ENCODE results near the gene PRSS27.

The PRSS27 gene

DNA sequence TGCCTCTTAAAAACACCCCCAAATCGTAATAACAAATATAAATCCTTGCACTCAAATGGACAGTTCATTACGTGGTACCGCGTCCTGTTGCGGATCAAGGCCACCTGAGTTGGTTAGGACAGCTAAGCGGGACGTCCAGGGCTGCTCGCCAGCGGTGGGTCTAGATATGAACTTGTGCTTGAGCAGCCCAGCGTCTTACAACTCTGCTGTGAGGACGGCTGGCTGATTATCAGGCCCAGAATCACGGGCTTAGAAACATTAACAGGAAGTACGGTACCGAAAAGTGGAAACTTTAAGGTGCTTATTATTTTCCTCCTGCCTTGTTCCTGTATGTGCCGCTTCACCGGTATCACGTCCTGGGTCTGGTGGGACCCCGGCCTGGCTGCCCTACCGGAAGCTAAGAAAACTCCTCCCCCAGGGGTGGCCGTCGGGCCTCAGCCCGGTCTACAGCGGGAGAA, 31.6 kb upstream of the PRSS27 start:
- DNase-seq (ENCODE audit: low read depth): no peak

- DNase-seq (ENCODE audit: low read depth): no peak
These were observed 29.9 kb upstream of the PRSS27 start for GRCh38 chr16:2749936-2750335.

DNA sequence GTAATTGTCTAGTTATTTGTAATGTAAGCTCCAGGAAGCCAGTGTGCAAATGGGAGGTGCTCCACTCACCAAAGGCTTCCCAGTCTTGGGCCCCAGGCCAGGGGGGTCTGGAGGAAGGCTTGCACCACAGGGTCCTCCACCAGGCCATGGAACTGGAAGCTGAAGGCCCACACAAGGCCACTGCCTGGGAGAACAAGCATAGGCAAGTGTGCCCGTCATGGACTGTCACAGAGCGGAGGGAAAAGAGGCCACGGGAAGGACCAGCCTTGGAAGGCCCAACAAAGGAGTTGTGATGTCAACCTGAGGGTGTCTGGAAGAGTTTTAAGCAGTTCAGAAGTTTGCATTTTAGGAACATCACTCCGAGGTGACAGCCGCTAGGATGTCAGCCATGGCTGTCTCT, 29.5 kb upstream of the PRSS27 start:
- DNase-seq (ENCODE audit: low read depth): no peak

- no peak for DNase-seq (ENCODE audit: low read depth)
These were observed 28.9 kb upstream of the PRSS27 start for GRCh38 chr16:2748757-2749455.

GRCh38 chr16:2745961-2746360, 25.9 kb upstream of the PRSS27 start:
- DNase-seq (ENCODE audit: low read depth): no peak

- no peak for DNase-seq (ENCODE audit: low read depth)
These were observed 25.3 kb upstream of the PRSS27 start for GRCh38 chr16:2745116-2745890.

GRCh38 chr16:2744711-2745110, 24.7 kb upstream of the PRSS27 start:
- DNase-seq (ENCODE audit: low read depth): no peak

DNA sequence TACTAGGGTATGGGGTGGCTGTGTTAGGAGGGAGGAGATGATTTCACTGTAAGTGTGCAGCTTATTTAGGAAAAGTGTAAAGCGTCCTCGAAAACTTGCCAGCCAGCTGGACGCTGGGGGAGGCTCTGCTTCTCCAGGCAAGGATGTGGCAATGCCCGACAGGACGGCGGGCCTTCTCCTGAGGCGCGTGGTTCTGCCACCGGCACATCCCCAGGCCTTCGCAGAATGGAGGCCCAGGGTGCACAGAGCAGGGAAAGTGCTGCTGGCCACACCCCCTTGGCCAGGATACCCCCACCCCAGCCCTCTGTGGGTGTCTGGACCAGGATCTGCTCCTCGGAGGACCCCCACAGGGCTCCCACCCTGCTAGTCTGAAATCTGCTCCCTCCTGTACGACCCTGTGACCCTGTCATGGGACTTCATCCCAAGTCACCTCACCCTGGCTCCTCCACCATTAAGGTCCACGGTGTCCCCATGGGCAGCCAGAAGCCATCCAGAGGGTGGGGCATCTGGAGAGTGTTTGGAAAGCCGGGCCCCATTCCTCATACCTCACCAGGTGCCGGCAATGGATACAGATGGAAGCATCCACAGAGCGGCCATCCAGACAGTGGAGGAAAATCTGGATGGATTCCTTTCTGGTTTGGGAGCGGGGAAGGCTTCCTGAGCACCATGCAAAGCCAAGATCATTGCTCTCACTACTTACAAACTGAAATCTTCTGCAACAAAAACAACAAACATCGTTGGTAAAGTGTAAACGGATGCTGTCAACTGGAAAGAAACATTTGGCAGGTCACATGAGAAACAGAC, 23.2 kb upstream of the PRSS27 start:
- no peak for DNase-seq (ENCODE audit: low read depth)

DNA sequence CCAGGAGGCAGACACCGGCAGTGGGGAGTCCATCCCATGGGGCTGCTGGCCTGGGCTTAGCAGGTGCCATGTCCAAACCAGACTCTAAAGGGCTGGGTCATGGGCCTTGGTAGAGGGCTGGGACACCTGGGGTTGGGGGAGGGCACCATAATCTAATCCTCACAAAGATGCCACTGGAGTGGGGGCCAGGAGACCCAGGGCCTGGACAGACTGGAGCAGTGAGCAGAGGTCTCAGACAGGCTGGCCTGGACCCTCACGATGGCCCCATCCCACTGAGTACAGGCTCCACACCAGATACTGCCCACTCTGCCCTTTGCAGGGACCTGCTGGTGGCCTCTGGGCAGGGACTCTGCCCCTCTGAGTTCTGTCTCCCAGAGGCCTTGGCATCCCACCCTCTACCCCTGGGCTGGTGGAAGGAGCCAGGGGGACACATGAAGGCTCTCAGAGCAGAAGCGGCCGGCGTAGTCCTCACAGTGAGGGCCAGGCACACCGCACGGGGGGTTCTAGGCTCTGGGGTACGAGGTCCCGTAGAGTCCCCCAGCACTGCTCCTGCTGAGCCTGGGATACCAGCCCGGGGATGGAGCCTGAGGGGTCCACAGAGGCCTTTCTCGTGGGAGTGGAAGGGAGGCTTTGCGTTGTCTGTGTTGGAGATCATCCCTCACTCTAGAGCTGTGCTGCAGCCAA, 22.4 kb upstream of the PRSS27 start:
- no peak for DNase-seq (ENCODE audit: low read depth)

DNA sequence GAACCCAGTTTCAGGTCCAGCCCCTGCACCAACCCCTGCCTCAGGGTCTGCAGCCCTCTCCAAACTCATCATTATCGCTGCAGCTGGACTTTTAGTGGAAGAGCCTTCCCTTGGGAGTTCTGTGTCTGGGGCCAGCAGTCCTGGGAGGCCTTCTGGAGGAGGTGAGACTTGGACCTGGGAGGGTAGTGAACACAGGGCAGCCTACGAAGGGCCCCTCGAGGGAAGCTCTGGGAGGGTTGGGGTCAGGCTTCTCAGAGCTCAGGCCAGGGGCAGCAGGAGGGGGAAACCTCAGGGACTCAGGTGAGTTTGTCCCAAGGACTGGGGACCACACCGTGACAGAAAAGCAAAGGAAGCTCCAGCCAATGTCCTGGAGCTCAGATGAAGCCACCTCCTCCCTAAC, 21.1 kb upstream of the PRSS27 start:
- no peak for DNase-seq (ENCODE audit: low read depth)

GRCh38 chr16:2740476-2740875, 20.5 kb upstream of the PRSS27 start:
- no peak for DNase-seq (ENCODE audit: low read depth)

DNA sequence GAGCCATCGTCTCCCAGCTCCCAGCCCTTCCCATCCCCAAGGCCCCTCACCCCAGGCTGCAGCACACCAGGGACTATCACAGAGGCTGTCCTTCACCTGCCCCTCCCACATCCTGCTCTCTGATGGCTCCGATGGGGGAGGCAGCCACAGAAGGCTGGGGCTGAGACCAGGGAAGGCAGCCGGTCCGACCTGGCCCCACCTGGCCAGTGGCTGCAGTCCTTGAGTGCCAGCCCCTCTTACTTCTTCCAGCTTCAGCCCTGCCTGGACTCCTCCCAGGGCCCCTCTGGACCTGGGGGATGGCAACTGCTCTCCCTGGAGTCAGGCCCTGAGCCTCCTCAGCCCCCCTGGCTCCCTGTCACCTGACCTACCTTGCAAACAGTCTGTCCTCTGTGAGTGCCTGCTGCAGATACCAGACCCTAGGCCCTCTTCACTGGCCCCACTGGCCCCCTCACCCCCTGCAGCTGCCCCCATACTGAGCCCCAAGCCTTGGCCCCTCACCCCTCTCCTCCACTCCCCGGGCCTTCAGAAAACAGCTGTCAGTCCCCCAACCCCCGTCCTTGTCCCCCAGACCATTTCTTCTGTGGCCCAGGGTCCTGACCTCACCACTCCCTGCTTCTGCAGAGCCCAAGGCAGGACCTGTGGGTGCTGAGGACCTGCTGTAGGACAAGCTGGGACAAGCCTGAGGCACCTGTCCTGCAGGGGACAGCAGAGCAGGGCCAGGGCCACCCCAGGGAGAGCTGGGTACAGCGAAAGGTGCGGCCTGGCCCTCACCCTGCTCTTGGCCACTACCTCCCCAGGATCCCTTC, 19.8 kb upstream of the PRSS27 start:
- DNase-seq (ENCODE audit: low read depth): no peak

GRCh38 chr16:2738615-2739014, 18.6 kb upstream of the PRSS27 start:
- DNase-seq (ENCODE audit: low read depth): no peak

- DNase-seq (ENCODE audit: low read depth): no peak
These were observed 17.9 kb upstream of the PRSS27 start for GRCh38 chr16:2737895-2738418.

GRCh38 chr16:2737238-2737605, 17.2 kb upstream of the PRSS27 start:
- DNase-seq (ENCODE audit: low read depth): no peak

DNA sequence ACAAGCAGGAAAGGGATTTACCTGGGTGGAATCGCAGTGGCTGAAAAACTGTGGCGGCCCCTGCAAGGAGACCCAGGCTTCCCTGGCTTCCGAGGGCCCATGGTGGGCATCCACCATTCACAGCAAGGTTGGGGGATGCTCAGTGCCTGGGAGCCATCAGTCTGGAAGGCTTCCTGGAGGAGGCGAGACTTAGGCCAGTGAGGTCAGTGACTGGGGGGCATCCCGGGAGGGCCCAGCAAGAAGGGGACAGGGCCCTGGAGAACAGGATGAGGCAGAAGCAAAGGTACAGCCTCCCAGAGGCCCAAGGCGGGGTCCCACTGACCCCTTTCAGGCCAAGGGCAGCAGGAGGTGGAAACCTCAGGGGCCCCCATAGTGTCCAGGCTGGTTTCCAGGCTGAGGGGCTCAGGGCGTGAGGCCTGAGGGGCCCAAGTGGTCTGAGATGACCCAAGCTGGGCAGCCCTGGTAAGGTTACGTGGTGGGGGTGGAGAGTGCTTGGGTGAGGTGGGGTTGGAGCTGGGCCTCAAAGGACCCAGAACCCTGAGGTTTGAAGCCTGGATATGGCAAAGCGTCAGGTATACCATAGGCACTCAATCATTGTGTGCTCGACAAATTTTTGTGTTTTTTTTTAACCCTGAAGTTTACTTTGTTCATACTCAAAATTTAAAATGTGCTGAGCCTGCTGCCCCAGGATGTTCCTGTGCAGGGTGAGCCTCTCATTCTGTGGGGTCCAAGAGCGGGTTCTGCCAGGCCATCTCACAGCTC, 16.6 kb upstream of the PRSS27 start:
- no peak for DNase-seq (ENCODE audit: low read depth)

DNA sequence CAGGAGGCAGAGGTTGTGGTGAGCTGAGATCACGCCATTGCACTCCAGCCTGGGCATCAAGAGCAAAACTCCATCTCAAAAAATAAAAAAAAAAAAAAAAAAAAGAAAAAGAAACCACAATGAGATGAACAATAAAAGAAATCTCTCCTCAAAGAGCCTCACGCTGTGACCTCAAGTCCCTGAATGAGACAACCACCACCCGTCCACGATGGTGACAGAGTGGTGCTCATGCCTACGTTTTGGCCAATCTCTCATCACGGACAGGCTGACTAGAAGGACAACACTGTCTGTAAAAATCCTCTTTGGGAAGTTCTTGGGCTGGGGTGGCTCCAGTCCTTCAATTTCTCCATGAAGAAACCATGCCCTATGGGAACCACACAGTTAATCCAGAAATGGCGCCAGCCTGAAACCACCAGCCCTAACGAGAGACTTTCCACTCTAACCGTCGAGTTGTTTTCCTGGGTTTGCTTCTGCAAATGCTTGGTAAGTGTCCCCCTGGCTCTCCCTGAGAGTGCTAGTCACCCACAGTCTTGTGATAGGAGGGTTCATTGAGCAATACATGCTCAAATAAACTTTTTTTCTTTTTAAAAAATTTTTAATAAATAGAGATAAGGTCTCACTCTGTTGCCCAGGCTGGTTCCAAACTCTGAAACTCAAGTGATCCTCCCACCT, 15.0 kb upstream of the PRSS27 start:
- DNase-seq (ENCODE audit: low read depth): no peak

GRCh38 chr16:2728034-2728433, 8.0 kb upstream of the PRSS27 start:
- no peak for DNase-seq (ENCODE audit: low read depth)

DNA sequence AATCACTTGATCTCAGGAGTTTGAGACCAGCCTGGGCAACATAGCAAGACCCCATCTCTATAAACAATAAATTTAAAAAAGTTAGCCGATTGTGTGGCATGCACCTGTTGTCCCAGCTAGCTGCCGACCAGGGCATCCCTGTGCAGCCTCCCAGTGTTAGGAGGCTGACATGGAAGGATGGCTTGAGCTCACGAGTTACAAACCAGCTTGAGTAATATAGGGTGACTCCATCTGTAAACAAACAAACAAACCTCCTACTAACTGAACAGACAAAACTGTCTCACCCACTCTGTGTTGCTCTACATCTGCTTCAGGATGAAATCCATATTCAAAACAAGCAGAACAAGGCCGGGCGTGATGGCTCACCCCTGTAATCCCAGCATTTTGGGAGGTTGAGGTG, 6.9 kb upstream of the PRSS27 start:
- no peak for DNase-seq (ENCODE audit: low read depth)

Measured in T follicular helper cell (primary cell).